Measurements from ENCODE around the gene PHACTR3.

PHACTR3 gene

GRCh38 chr20:59620860-59621505 lies 16.6 kb downstream of the PHACTR3 start:
- TF ChIP-seq, protein P1, sequence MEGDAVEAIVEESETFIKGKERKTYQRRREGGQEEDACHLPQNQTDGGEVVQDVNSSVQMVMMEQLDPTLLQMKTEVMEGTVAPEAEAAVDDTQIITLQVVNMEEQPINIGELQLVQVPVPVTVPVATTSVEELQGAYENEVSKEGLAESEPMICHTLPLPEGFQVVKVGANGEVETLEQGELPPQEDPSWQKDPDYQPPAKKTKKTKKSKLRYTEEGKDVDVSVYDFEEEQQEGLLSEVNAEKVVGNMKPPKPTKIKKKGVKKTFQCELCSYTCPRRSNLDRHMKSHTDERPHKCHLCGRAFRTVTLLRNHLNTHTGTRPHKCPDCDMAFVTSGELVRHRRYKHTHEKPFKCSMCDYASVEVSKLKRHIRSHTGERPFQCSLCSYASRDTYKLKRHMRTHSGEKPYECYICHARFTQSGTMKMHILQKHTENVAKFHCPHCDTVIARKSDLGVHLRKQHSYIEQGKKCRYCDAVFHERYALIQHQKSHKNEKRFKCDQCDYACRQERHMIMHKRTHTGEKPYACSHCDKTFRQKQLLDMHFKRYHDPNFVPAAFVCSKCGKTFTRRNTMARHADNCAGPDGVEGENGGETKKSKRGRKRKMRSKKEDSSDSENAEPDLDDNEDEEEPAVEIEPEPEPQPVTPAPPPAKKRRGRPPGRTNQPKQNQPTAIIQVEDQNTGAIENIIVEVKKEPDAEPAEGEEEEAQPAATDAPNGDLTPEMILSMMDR (conservative IDR thresholded peaks at IDR 0.05; ENCODE audit: low read length): no peak
- no peak overlapping the region for H3K4me3 ChIP-seq (ENCODE audit: low read length)
- DNase-seq (ENCODE audit: low read depth): no peak

GRCh38 chr20:59622496-59622895 lies 18.2 kb downstream of the PHACTR3 start:
- no peak overlapping the region for H3K4me3 ChIP-seq (ENCODE audit: low read length)
- TF ChIP-seq, protein P1 (conservative IDR thresholded peaks at IDR 0.05; ENCODE audit: low read length): no peak
- no peak for DNase-seq (ENCODE audit: low read depth)

DNA sequence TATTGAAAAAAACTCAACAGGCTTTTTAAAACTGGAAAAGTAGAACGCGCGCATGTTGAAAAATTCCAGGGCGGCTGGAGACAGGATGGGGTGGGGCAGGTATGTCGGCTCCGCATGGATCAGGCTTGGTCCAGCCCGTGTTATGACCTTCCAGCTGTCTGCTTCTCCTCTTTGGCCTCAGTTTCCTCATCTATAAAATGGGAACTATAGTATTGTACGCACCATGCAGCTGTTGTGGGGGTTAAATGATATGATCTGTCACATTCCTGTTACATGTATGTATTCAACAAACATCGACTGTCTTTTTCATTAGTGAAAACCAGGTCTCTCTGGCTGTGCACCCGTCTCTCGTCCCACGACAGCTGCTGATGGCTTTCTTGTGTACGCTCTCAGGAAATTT lies 18.8 kb downstream of the PHACTR3 start:
- TF ChIP-seq, protein P1 (conservative IDR thresholded peaks at IDR 0.05; ENCODE audit: low read length): no peak
- no peak overlapping the region for H3K4me3 ChIP-seq (ENCODE audit: low read length)
- no peak for DNase-seq (ENCODE audit: low read depth)

GRCh38 chr20:59623583-59623982 lies 19.2 kb downstream of the PHACTR3 start:
- TF ChIP-seq, protein P1 (conservative IDR thresholded peaks at IDR 0.05; ENCODE audit: low read length): no peak
- H3K4me3 ChIP-seq (ENCODE audit: low read length): no peak overlapping the region

DNA sequence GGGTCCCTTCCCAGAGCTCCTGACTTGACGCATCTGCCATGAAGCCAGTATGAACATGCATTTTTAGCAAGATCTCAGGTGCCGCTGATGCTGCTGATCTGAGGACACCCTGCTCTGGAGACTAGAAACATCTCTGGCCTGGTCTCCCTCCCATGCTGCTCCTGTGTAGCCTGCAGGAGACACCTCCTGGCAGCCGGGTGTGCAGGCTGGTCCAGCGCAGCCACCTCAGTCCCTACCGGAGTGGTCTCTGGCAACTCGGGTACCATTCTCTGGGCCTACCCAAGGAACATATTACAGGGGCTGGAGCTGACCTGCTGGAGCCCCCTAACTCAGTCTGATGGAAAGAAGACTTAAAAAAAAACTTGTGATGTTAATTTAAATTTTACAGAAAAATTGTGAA lies 20.1 kb downstream of the PHACTR3 start:
- TF ChIP-seq, protein P1 (conservative IDR thresholded peaks at IDR 0.05; ENCODE audit: low read length): no peak
- no peak for DNase-seq (ENCODE audit: low read depth)
- H3K4me3 ChIP-seq (ENCODE audit: low read length): no peak overlapping the region

More at GRCh38 chr20:59623583-59623982, 19.2 kb downstream of the PHACTR3 start:
- no peak for DNase-seq (ENCODE audit: low read depth)

DNA sequence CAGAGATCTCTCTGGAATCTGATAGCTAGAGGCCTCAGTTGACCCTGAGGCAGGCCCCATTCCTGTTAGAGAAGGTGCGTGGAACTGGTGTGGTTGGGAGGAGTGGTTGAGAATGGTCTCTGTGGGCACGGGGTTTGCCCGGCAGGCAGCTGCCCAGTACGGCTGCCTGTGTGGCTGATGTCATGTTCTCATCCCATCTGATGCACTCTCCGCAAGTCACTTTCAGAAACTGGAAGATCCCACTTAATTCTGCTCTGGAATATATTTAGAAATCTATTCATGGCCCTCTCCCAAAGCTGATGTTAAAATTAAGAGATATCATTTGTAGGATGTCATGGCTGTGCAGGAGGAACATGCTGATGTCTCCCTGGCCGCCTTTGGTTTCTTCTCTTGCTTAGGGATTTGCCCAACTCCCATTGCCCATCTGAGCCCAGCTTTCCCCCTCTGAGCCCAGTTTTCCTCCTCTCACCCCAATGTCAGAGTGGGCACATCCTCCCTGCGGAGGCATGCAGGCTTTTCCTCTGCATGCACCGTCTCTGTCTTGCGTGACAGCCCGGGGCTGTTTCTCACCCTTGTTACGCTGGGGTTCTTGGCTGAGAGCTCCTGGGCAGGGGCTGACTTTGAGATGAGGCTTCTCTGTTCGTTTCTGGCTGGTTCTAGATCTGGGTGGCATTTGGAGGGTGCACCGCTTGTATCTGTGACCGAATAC lies 21.0 kb downstream of the PHACTR3 start:
- H3K4me3 ChIP-seq (ENCODE audit: low read length): no peak overlapping the region
- TF ChIP-seq, protein P1 (conservative IDR thresholded peaks at IDR 0.05; ENCODE audit: low read length): no peak
- DNase-seq (ENCODE audit: low read depth): no peak

DNA sequence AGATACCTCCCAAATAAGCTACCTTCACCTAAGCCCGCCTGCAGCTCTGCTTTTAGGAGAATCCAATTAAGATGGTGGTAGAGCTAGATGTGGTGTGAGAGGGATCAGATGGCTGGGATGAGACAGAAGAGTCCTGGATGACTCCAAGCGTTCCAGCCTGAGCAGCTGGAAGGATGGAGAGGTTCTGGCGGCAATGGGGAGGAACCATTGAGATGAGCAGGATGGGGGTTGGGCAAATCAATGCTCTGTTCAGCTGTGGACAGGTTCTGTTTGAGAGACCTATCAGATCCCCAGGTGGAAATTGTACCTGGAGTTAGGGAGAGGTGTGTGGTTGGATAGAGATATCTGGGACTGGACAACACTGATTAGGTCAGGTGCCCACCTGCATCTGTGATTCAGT lies 23.0 kb downstream of the PHACTR3 start:
- TF ChIP-seq, protein P1 (conservative IDR thresholded peaks at IDR 0.05; ENCODE audit: low read length): no peak
- no peak overlapping the region for H3K4me3 ChIP-seq (ENCODE audit: low read length)
- no peak for DNase-seq (ENCODE audit: low read depth)
